Natural killer cell (primary cell): ENCODE measurements around the gene FASTK. TPM values are rescaled to one million over a fixed set of nuclear protein-coding genes. Genes with fewer than 3 reads are reported as not detected.

ENCODE experiments used
- ATAC-seq, 3 donors: fragments of 150-1000 bp in 2 of 3; fragments of 200-7000 bp in 1 of 3; cut with Tn5 transposase; 1 replicate in 1 of 3; 2 replicates in 2 of 3; pipeline ENCODE4 v1.10.0; 2021; ENCODE audit warnings: mild to moderate bottlenecking in 2 of 3, moderate library complexity in 2 of 3
- DNase-seq, 2 donors: peaks; one replicate each; pipeline versions ENCODE4 v3.0.0 to v3.0.0-alpha.2; 2013 to 2021; ENCODE audit warnings: mixed read lengths in 1 of 2
- H3K27ac ChIP-seq: one replicate; pipeline ENCODE4 v1.5.1; 2013; ENCODE audit warnings: mild to moderate bottlenecking, low read length
- H3K27me3 ChIP-seq: one replicate; pipeline ENCODE4 v1.6.1; 2013; ENCODE audit warnings: low read length; ENCODE audit not compliant: control insufficient read depth, insufficient read depth
- H3K36me3 ChIP-seq: one replicate; pipeline ENCODE4 v1.6.1; 2013; ENCODE audit warnings: low read length; ENCODE audit not compliant: control insufficient read depth, insufficient read depth
- H3K4me1 ChIP-seq: one replicate; pipeline ENCODE4 v1.6.1; 2013; ENCODE audit warnings: low read length; ENCODE audit not compliant: control insufficient read depth, insufficient read depth
- H3K4me3 ChIP-seq: one replicate; pipeline ENCODE4 v1.5.1; 2013; ENCODE audit warnings: low read length
- H3K9me3 ChIP-seq: one replicate; pipeline ENCODE4 v1.6.1; 2013; ENCODE audit warnings: low read length; ENCODE audit not compliant: control insufficient read depth, insufficient read depth
- H3K27ac Mint-ChIP-seq, 2 donors: one replicate each; pipeline ENCODE4 v1.8.0; 2022; ENCODE audit warnings: mild to moderate bottlenecking in 2 of 2, mixed read lengths in 2 of 2, moderate library complexity in 1 of 2
- H3K27me3 Mint-ChIP-seq, 2 donors: one replicate each; pipeline ENCODE4 v1.8.0; 2022; ENCODE audit warnings: low read depth in 2 of 2, mixed read lengths in 2 of 2
- H3K36me3 Mint-ChIP-seq: one replicate; pipeline ENCODE4 v1.8.0; 2022; ENCODE audit warnings: mixed read lengths
- H3K4me1 Mint-ChIP-seq, 2 donors: one replicate each; pipeline ENCODE4 v1.8.0; 2022; ENCODE audit warnings: mixed read lengths in 2 of 2
- H3K4me3 Mint-ChIP-seq: one replicate; pipeline ENCODE4 v1.8.0; 2022; ENCODE audit warnings: mild to moderate bottlenecking, moderate library complexity, mixed read lengths
- H3K9me3 Mint-ChIP-seq, 2 donors: one replicate each; pipeline ENCODE4 v1.8.0; 2022; ENCODE audit warnings: mixed read lengths in 2 of 2
- CTCF ChIP-seq: fragments of 200-600 bp; IDR thresholded peaks from one replicate; pipeline ENCODE4 v1.8.0; 2022; ENCODE audit warnings: antibody characterized with exemption
- WGBS: methylation state at CpG from one replicate; pipeline ENCODE4 v1.1.7; 2013; ENCODE audit warnings: missing lambda C conversion rate; ENCODE audit not compliant: insufficient coverage; 5-methylcytosine and 5-hydroxymethylcytosine counted together
- intact Hi-C: fragments of 100-400 bp; cut with micrococcal nuclease; formaldehyde crosslinking; loops from one replicate; pipeline ENCODE4 v1.14.2; 2022
- total RNA-seq, 4 donors: library from RNA; stranded (reverse); fragments of 120-200 nt in 1 of 4; gene quantifications; one replicate each; pipeline versions ENCODE4 v1.2.3 to v1.2.4, GENCODE V29; 2013 to 2022

Gene FASTK
- total RNA-seq, 3 donors from 2014 or later (not counting 1 experiment from before 2014, with no cell fraction given), result 72.8 to 89.4 (median 85.2) TPM

- H3K27ac ChIP-seq, result no peak overlapping the region
- TF ChIP-seq CTCF, result no peak
- Mint-ChIP-seq H3K9me3 (no peaks in the 10 kb centered on the region), H3K4me1 (peaks cover 0 to 10% of the 10 kb centered on the region in 2 donors), H3K4me3 (no peak overlapping the region), H3K27me3 (no peaks in the 10 kb centered on the region), H3K27ac (no peak overlapping the region), H3K36me3 (no peaks in the 10 kb centered on the region)
- DNase-seq (peak in 1 of 2 donors; percentile 74), ATAC-seq (no peak)
- peaks cover 3% of the 10 kb centered on the region for H3K4me1 ChIP-seq
- no peak overlapping the region for H3K4me3 ChIP-seq
- peaks cover 2% of the 10 kb centered on the region for H3K27me3 ChIP-seq
- WGBS, result 70% methylated on average over 12 of the region's 12 CpGs
- H3K9me3 ChIP-seq, result no peaks in the 10 kb centered on the region
- peaks cover 10% of the 10 kb centered on the region for H3K36me3 ChIP-seq
- intact Hi-C loops, result no loop called here
These were observed 37.0 kb upstream of the FASTK start for GRCh38 chr7:151117565-151117964.

- no peak overlapping the region for H3K4me3 ChIP-seq
- 96% methylated on average over 26 of the region's 27 CpGs for WGBS
These were observed 36.2 kb upstream of the FASTK start for GRCh38 chr7:151116603-151117440.

GRCh38 chr7:151115836-151116418, 35.3 kb upstream of the FASTK start:
- ATAC-seq (no peak), DNase-seq (no peak)
- no peak overlapping the region for H3K4me3 ChIP-seq
- Mint-ChIP-seq H3K4me1 (peaks cover 0 to 4% of the 10 kb centered on the region in 2 donors), H3K27me3 (no peaks in the 10 kb centered on the region), H3K4me3 (peak overlapping the region; percentile 47), H3K36me3 (no peaks in the 10 kb centered on the region), H3K27ac (no peak overlapping the region), H3K9me3 (no peaks in the 10 kb centered on the region)
- H3K27me3 ChIP-seq, result peaks cover 2% of the 10 kb centered on the region
- H3K36me3 ChIP-seq, result peaks cover 10% of the 10 kb centered on the region
- 91% methylated on average over 14 of the region's 14 CpGs for WGBS
- intact Hi-C loops, result no loop called here
- no peaks in the 10 kb centered on the region for H3K9me3 ChIP-seq
- no peak overlapping the region for H3K27ac ChIP-seq
- peaks cover 7% of the 10 kb centered on the region for H3K4me1 ChIP-seq
- TF ChIP-seq CTCF, result no peak

More at GRCh38 chr7:151116603-151117440, 36.2 kb upstream of the FASTK start:
- peak overlapping the region; percentile 46 for H3K4me3 Mint-ChIP-seq
- H3K4me1 Mint-ChIP-seq, result peaks cover 0 to 8% of the 10 kb centered on the region in 2 donors
- no peaks in the 10 kb centered on the region for H3K36me3 Mint-ChIP-seq
- DNase-seq (no peak), ATAC-seq (no peak)
- H3K27me3 Mint-ChIP-seq, result no peaks in the 10 kb centered on the region
- Histone ChIP-seq H3K36me3 (peaks cover 10% of the 10 kb centered on the region), H3K9me3 (no peaks in the 10 kb centered on the region), H3K27me3 (peaks cover 2% of the 10 kb centered on the region), H3K4me1 (peaks cover 3% of the 10 kb centered on the region), H3K27ac (no peak overlapping the region)
- H3K27ac Mint-ChIP-seq, result no peak overlapping the region
- intact Hi-C loops, result no loop called here
- no peak for TF ChIP-seq CTCF
- H3K9me3 Mint-ChIP-seq, result no peaks in the 10 kb centered on the region
